ENCODE measurements around the gene LRIT3.

The LRIT3 gene

GRCh38 chr4:109879636-109880314, 31.9 kb downstream of the LRIT3 start:
- no peak overlapping the region for H3K4me3 ChIP-seq (ENCODE audit: low read depth, low read length)
- no peak for DNase-seq (ENCODE audit: low read depth)

- no peak for DNase-seq (ENCODE audit: low read depth)
- no peak overlapping the region for H3K4me3 ChIP-seq (ENCODE audit: low read depth, low read length)
Observed at GRCh38 chr4:109886303-109886702, 38.4 kb downstream of the LRIT3 start.

GRCh38 chr4:109887071-109887470, 39.2 kb downstream of the LRIT3 start:
- no peak for DNase-seq (ENCODE audit: low read depth)
- no peak overlapping the region for H3K4me3 ChIP-seq (ENCODE audit: low read depth, low read length)

GRCh38 chr4:109890076-109890475, 42.2 kb downstream of the LRIT3 start:
- DNase-seq (ENCODE audit: low read depth), result no peak
- H3K4me3 ChIP-seq (ENCODE audit: low read depth, low read length), result no peak overlapping the region

GRCh38 chr4:109902559-109903251, 54.8 kb downstream of the LRIT3 start:
- no peak for DNase-seq (ENCODE audit: low read depth)
- H3K4me3 ChIP-seq (ENCODE audit: low read depth, low read length), result no peak overlapping the region

GRCh38 chr4:109908731-109909130, 60.8 kb downstream of the LRIT3 start:
- no peak overlapping the region for H3K4me3 ChIP-seq (ENCODE audit: low read depth, low read length)
- no peak for DNase-seq (ENCODE audit: low read depth)

- DNase-seq (ENCODE audit: low read depth), result no peak
- no peak overlapping the region for H3K4me3 ChIP-seq (ENCODE audit: low read depth, low read length)
Observed at GRCh38 chr4:109910256-109910655, 62.3 kb downstream of the LRIT3 start.

- H3K4me3 ChIP-seq (ENCODE audit: low read depth, low read length), result no peak within 1 kb of the TSS
- DNase-seq (ENCODE audit: low read depth), result peak; percentile 24
Observed at GRCh38 chr4:109912706-109913595, 65.0 kb downstream of the LRIT3 start, which contains the start of gene EGF. Gene EGF, plus strand, starts transcription at chr4:109912883. Its CDS starts 453 bp downstream, at chr4:109913336.

- H3K4me3 ChIP-seq (ENCODE audit: low read depth, low read length), result no peak overlapping the region
- DNase-seq (ENCODE audit: low read depth), result no peak
Observed at GRCh38 chr4:109913596-109914241, 65.8 kb downstream of the LRIT3 start.

GRCh38 chr4:109914322-109914721, 66.4 kb downstream of the LRIT3 start:
- no peak for DNase-seq (ENCODE audit: low read depth)
- no peak overlapping the region for H3K4me3 ChIP-seq (ENCODE audit: low read depth, low read length)

GRCh38 chr4:109915385-109916026, 67.6 kb downstream of the LRIT3 start:
- no peak for DNase-seq (ENCODE audit: low read depth)
- no peak overlapping the region for H3K4me3 ChIP-seq (ENCODE audit: low read depth, low read length)

GRCh38 chr4:109916027-109916409, 68.1 kb downstream of the LRIT3 start:
- DNase-seq (ENCODE audit: low read depth), result no peak
- H3K4me3 ChIP-seq (ENCODE audit: low read depth, low read length), result no peak overlapping the region

- peak; percentile 93 for DNase-seq (ENCODE audit: low read depth)
- H3K4me3 ChIP-seq (ENCODE audit: low read depth, low read length), result no peak overlapping the region
Observed at GRCh38 chr4:109921384-109921808, 73.5 kb downstream of the LRIT3 start.
